Ishikawa (cell line): ENCODE measurements around the gene FAM219A.

Source experiments
- CEBPB ChIP-seq: IDR thresholded peaks from 2 replicates; pipeline ENCODE4 v1.6.1; 2012
- CREB1 ChIP-seq: IDR thresholded peaks from 2 replicates; pipeline ENCODE4 v1.6.1; 2012; ENCODE audit warnings: low read depth
- EP300 ChIP-seq: IDR thresholded peaks from 2 replicates; pipeline ENCODE4 v1.6.1; 2012; ENCODE audit warnings: borderline replicate concordance
- MAX ChIP-seq: IDR thresholded peaks from 2 replicates; pipeline ENCODE4 v1.6.1; 2012
- RAD21 ChIP-seq: IDR thresholded peaks from 2 replicates; pipeline ENCODE4 v1.6.1; 2012; ENCODE audit warnings: low read depth
- REST ChIP-seq: IDR thresholded peaks from 2 replicates; pipeline ENCODE4 v1.6.1; 2012; ENCODE audit warnings: low read depth, mild to moderate bottlenecking
- TAF1 ChIP-seq: IDR thresholded peaks from 2 replicates; pipeline ENCODE4 v1.6.1; 2012; ENCODE audit warnings: low read depth, mild to moderate bottlenecking
- TCF12 ChIP-seq: IDR thresholded peaks from 2 replicates; pipeline ENCODE4 v1.6.1; 2012; ENCODE audit warnings: low read depth
- TEAD4 ChIP-seq: IDR thresholded peaks from 2 replicates; pipeline ENCODE4 v1.6.1; 2012
- USF1 ChIP-seq: IDR thresholded peaks from 2 replicates; pipeline ENCODE4 v1.6.1; 2012
- YY1 ChIP-seq: IDR thresholded peaks from 2 replicates; pipeline ENCODE4 v1.6.1; 2012; ENCODE audit warnings: low read depth
- ZBTB7A ChIP-seq: IDR thresholded peaks from 2 replicates; pipeline ENCODE4 v1.6.1; 2012; ENCODE audit warnings: low read depth

GRCh38 chr9:34417734-34418133 lies 40.6 kb downstream of the FAM219A start:
- TF ChIP-seq CEBPB = no peak
- TF ChIP-seq RAD21 = no peak
- TF ChIP-seq EP300 = no peak
- no peak for TF ChIP-seq MAX
- TF ChIP-seq REST = no peak
- no peak for TF ChIP-seq YY1
- no peak for TF ChIP-seq TCF12
- TF ChIP-seq ZBTB7A = no peak
- no peak for TF ChIP-seq TAF1
- TF ChIP-seq CREB1 = no peak
- no peak for TF ChIP-seq TEAD4
- no peak for TF ChIP-seq USF1
